Stomach smooth muscle (tissue), 2 donors: ENCODE measurements around the gene GRM4.

Experiments
- H3K27ac ChIP-seq: one replicate; pipeline ENCODE4 v1.7.0; 2013; ENCODE audit warnings: mild to moderate bottlenecking, low read length, inconsistent platforms
- H3K27me3 ChIP-seq, 2 donors: one replicate each; pipeline ENCODE4 v1.7.0; 2013; ENCODE audit warnings: low read length in 2 of 2; ENCODE audit not compliant: insufficient read depth in 2 of 2, control insufficient read depth in 1 of 2
- H3K36me3 ChIP-seq, 2 donors: one replicate each; pipeline ENCODE4 v1.7.0; 2013; ENCODE audit warnings: low read length in 2 of 2; ENCODE audit not compliant: control insufficient read depth in 2 of 2, insufficient read depth in 2 of 2
- H3K4me1 ChIP-seq: one replicate; pipeline ENCODE4 v1.7.0; 2013; ENCODE audit warnings: low read length; ENCODE audit not compliant: control insufficient read depth, insufficient read depth
- H3K4me3 ChIP-seq, 2 donors: one replicate each; pipeline ENCODE4 v1.7.0; 2013; ENCODE audit warnings: low read length in 2 of 2
- H3K9ac ChIP-seq, 2 donors: one replicate each; pipeline ENCODE4 v1.7.0; 2013; ENCODE audit warnings: low read length in 2 of 2, mild to moderate bottlenecking in 1 of 2
- H3K9me3 ChIP-seq, 2 donors: one replicate each; pipeline ENCODE4 v1.7.0; 2013; ENCODE audit warnings: low read length in 2 of 2; ENCODE audit not compliant: control insufficient read depth in 2 of 2
- donor health status: healthy.
- donor health status: Pancreatic carcinoma.

GRM4 gene

GRCh38 chr6:33974471-33974870 is 171.4 kb downstream of the GRM4 start:
- Histone ChIP-seq H3K9ac (no peak overlapping the region), H3K36me3 (no peaks in the 10 kb centered on the region), H3K27me3 (peaks cover 13 to 19% of the 10 kb centered on the region in 2 donors), H3K27ac (no peak overlapping the region), H3K9me3 (peaks cover 0 to 4% of the 10 kb centered on the region in 2 donors), H3K4me3 (no peak overlapping the region), H3K4me1 (no peaks in the 10 kb centered on the region)

DNA sequence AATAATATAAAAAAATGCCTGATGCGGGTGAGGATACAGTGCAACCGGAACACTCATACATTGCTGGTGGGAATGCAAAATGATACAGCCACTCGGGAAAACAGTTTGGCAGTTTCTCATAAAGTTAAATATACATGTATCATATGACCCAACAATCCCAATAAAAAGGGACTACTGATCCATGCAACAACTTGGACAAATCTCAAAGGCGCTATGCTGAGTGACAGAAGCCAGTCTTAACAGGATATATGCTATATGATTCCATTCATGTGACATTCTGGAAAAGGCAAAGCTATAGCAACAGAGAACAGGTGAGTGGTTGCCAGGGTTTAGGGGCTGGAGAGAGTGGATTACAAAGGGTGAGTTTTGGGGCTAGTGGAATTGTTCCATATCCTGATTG is 171.9 kb downstream of the GRM4 start:
- Histone ChIP-seq H3K9ac (no peak overlapping the region), H3K27ac (no peak overlapping the region), H3K4me1 (no peaks in the 10 kb centered on the region), H3K9me3 (peaks cover 0 to 4% of the 10 kb centered on the region in 2 donors), H3K36me3 (no peaks in the 10 kb centered on the region), H3K27me3 (peaks cover 13 to 19% of the 10 kb centered on the region in 2 donors), H3K4me3 (no peak overlapping the region)

DNA sequence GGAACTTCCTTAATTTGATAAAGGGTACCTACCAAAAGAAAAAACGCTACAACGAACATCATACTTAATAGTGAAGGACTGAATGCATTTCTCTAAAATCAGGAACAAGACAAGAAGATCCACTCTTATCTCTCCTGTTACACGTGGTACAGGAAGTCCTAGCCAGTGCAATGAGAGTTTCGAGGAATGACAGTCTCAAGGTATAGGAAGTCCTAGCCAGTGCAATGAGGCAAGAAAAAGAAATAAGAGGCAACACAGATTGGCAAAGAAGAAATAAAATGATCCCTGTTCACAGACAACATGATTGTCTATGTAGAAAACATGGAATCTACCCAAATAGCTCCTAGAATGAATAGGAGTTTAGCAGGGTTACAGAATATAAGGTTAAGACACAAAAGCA is 174.3 kb downstream of the GRM4 start:
- Histone ChIP-seq H3K4me3 (no peak overlapping the region), H3K27ac (no peak overlapping the region), H3K9ac (no peak overlapping the region), H3K36me3 (no peaks in the 10 kb centered on the region), H3K27me3 (peaks cover 13 to 14% of the 10 kb centered on the region in 2 donors), H3K4me1 (no peaks in the 10 kb centered on the region), H3K9me3 (peaks cover 0 to 4% of the 10 kb centered on the region in 2 donors)
